ENCODE measurements around the gene NPL. TPM values are rescaled to one million over a fixed set of nuclear protein-coding genes. Genes with fewer than 3 reads are reported as not detected.

The NPL gene
- total and polyA plus RNA-seq, 9 of the 15 experiments (the other 6 are each of a cell fraction or from before 2014, with no cell fraction given) = 9.9 to 22.3 (median 14.2) TPM

DNA sequence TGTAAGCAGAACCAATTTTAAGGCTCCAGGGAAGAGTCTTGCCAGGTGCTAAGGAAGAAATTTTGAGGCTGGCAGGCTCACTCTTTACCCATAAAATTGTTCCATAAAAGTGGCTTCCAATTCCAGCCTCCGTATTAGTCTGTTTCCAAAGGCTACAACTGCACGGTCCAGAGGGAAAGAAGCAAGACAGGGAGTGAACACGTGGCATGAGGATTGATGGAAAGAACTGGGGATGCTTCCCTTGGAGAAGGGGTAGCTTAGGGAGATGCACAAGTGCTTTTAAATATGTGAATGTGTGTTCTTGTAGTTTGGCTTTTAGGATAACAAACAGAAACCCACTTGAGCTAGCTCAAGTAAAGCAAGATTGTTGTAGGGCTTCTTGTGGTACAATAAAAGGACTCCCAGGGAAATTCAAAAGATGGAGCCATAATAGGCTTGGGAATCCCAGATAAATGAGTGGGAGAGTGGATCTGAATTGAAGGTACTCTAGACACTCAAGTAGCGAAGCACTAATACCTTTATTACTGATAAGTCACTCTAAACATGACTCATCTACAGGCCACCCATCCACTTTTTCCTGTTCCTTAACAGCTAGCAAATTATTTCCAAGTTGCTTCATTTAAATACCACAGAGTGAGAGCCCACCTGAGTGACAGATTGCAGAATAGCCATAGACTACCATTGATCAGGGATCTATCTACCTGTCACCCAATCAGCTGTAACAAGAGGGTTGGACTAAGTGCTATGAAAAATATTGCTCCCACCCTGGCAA, 34.8 kb upstream of the NPL start:
- H3K27me3 ChIP-seq (ENCODE audit: control insufficient read depth in 2 of 2, insufficient read depth in 2 of 2, low read length in 2 of 2) = peaks cover 16 to 20% of the 10 kb centered on the region in 2 experiments
- TF ChIP-seq, protein P1, sequence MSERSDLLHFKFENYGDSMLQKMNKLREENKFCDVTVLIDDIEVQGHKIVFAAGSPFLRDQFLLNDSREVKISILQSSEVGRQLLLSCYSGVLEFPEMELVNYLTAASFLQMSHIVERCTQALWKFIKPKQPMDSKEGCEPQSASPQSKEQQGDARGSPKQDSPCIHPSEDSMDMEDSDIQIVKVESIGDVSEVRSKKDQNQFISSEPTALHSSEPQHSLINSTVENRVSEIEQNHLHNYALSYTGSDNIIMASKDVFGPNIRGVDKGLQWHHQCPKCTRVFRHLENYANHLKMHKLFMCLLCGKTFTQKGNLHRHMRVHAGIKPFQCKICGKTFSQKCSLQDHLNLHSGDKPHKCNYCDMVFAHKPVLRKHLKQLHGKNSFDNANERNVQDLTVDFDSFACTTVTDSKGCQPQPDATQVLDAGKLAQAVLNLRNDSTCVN (CRISPR knock-in tag; IDR thresholded peaks at IDR 0.05) = no peak
- TF ChIP-seq ZNF212 (CRISPR knock-in tag; IDR thresholded peaks at IDR 0.05) (no peak), KLF1 (tag; IDR thresholded peaks at IDR 0.05) (no peak), HNRNPLL (IDR thresholded peaks at IDR 0.05; ENCODE audit: low read depth, low read length, poor library complexity, severe bottlenecking) (no peak), ZNF696 (CRISPR knock-in tag; conservative IDR thresholded peaks at IDR 0.05) (no peak), CEBPB (tag; IDR thresholded peaks at IDR 0.05) (no peak), RBM22 (IDR thresholded peaks at IDR 0.05; ENCODE audit: low read depth, low read length, poor library complexity, severe bottlenecking) (no peak), ZBED1 (IDR thresholded peaks at IDR 0.05) (no peak)
- TF ChIP-seq, protein P2, sequence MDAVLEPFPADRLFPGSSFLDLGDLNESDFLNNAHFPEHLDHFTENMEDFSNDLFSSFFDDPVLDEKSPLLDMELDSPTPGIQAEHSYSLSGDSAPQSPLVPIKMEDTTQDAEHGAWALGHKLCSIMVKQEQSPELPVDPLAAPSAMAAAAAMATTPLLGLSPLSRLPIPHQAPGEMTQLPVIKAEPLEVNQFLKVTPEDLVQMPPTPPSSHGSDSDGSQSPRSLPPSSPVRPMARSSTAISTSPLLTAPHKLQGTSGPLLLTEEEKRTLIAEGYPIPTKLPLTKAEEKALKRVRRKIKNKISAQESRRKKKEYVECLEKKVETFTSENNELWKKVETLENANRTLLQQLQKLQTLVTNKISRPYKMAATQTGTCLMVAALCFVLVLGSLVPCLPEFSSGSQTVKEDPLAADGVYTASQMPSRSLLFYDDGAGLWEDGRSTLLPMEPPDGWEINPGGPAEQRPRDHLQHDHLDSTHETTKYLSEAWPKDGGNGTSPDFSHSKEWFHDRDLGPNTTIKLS (IDR thresholded peaks at IDR 0.05; ENCODE audit: borderline replicate concordance, low read depth) = no peak
- TF ChIP-seq, protein P3, sequence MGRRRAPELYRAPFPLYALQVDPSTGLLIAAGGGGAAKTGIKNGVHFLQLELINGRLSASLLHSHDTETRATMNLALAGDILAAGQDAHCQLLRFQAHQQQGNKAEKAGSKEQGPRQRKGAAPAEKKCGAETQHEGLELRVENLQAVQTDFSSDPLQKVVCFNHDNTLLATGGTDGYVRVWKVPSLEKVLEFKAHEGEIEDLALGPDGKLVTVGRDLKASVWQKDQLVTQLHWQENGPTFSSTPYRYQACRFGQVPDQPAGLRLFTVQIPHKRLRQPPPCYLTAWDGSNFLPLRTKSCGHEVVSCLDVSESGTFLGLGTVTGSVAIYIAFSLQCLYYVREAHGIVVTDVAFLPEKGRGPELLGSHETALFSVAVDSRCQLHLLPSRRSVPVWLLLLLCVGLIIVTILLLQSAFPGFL (CRISPR knock-in tag; IDR thresholded peaks at IDR 0.05) = no peak
- CTCF ChIA-PET (ENCODE audit: low intra/inter-chr PET ratio) = no interaction called here
- ATAC-seq = no peak
- DNase-seq (ENCODE audit: extremely low read depth in 1 of 4, low spot score in 3 of 4) = no peak
- FAIRE-seq = no peak
- no peaks in the 10 kb centered on the region for H4K20me1 ChIP-seq (replicated peaks; ENCODE audit: control insufficient read depth, insufficient read depth, low read length)
- no peaks in the 10 kb centered on the region for H3K36me3 ChIP-seq (ENCODE audit: control insufficient read depth, insufficient read depth, low read length)
- no TSS peak for BruUV-seq (replicated peaks)
- H3K9me3 ChIP-seq (replicated peaks; ENCODE audit: control insufficient read depth, insufficient read depth, low read depth, low read length) = no peaks in the 10 kb centered on the region
- no peaks in the 10 kb centered on the region for H3K4me1 ChIP-seq (replicated peaks in 1 of 2; ENCODE audit: control insufficient read depth in 2 of 2, insufficient read depth in 2 of 2, low read length in 2 of 2)
- H3K9ac ChIP-seq (ENCODE audit: insufficient read depth in 1 of 2, low read depth in 2 of 2, low read length in 2 of 2) = no peak overlapping the region
- H3K9me1 ChIP-seq (ENCODE audit: control insufficient read depth, insufficient read depth, low read length) = no peaks in the 10 kb centered on the region
- 2% methylated on average over 4 of the region's 4 CpGs for WGBS (ENCODE audit: insufficient coverage, low coverage, missing lambda C conversion rate)
- POLR2A ChIA-PET = interaction anchor here (0.6 to 1.1 kb wide), 6 partner anchors 15 to 357 kb away, joined by 3 to 5 read pairs (median 3); no protein-coding TSS in a partner anchor
- in situ Hi-C loops (cut with MboI) = no loop called here
- no peaks in the 10 kb centered on the region for H3K79me2 ChIP-seq (ENCODE audit: control insufficient read depth, insufficient read depth, low read length)
- H3K27ac ChIP-seq (ENCODE audit: extremely low read depth, low read depth, low read length) = no peak overlapping the region
- intact Hi-C loops (cut with micrococcal nuclease) = no loop called here
- no peak overlapping the region for H3K4me2 ChIP-seq (ENCODE audit: insufficient read depth, low read length)
- H3K4me3 ChIP-seq = no peak overlapping the region
- no peak overlapping the region for H2AFZ ChIP-seq (ENCODE audit: low read depth, low read length)

Data from K562 (cell line).